Adipose tissue (tissue), 3 donors: Measurements from ENCODE around the gene PUS7L. TPM values are rescaled to one million over a fixed set of nuclear protein-coding genes. Genes with fewer than 3 reads are reported as not detected.
"Not testable (repeated sequence)": the region's sequence is repeated elsewhere in the genome, so short reads cannot be mapped to it uniquely, and the experiment has no call there.

Experiments
- H3K27ac ChIP-seq: one replicate; pipeline ENCODE4 v1.5.1; 2013; ENCODE audit warnings: low read depth, low read length
- WGBS, 3 donors: extraction: QIAGEN DNeasy Blood & Tissue Kit; methylation state at CpG; one replicate each; pipeline ENCODE4 v1.1.7; 2013; 5-methylcytosine and 5-hydroxymethylcytosine counted together
- polyA plus RNA-seq, 3 donors: library from polyadenylated mRNA; stranded (reverse); fragments of 200-250 nt; gene quantifications; one replicate each; pipeline ENCODE4 v1.2.3, GENCODE V29; 2013
- donor health status: healthy with polysubstance abuse.
- donor health status: Bipolar disorder and iron deficiency.
- donor health status: healthy.

PUS7L gene
- polyA plus RNA-seq, 3 donors: 1.3 to 3.7 (median 1.3) TPM

GRCh38 chr12:43754015-43754414 lies 4.6 kb downstream of the PUS7L start:
- H3K27ac ChIP-seq: no peak overlapping the region
- WGBS, 3 donors: 93 to 94% (median 93%) methylated on average over 3 of the region's 3 CpGs

GRCh38 chr12:43751360-43751759 lies 7.2 kb downstream of the PUS7L start:
- H3K27ac ChIP-seq: not testable (repeated sequence)
- 93 to 99% (median 97%) methylated on average over 5 of the region's 6 CpGs for WGBS, 3 donors

- H3K27ac ChIP-seq: no peak overlapping the region
- 89 to 91% (median 91%) methylated on average over 3 of the region's 3 CpGs for WGBS, 3 donors
These were observed 7.8 kb downstream of the PUS7L start for GRCh38 chr12:43750814-43751213.

- 87 to 98% (median 96%) methylated on average over 5 of the region's 5 CpGs for WGBS, 3 donors
- no peak overlapping the region for H3K27ac ChIP-seq
These were observed 9.6 kb downstream of the PUS7L start for GRCh38 chr12:43749016-43749415.

GRCh38 chr12:43744826-43745225 lies 13.8 kb downstream of the PUS7L start:
- no peak overlapping the region for H3K27ac ChIP-seq

GRCh38 chr12:43742106-43742505 lies 16.5 kb downstream of the PUS7L start:
- no peak overlapping the region for H3K27ac ChIP-seq

GRCh38 chr12:43740511-43741100 lies 18.0 kb downstream of the PUS7L start:
- H3K27ac ChIP-seq: no peak overlapping the region
- WGBS, 3 donors: 66 to 78% (median 78%) methylated on average over 3 of the region's 3 CpGs

GRCh38 chr12:43737646-43738045 lies 20.9 kb downstream of the PUS7L start:
- WGBS, 3 donors: 73% methylated on average over 2 of the region's 2 CpGs
- no peak overlapping the region for H3K27ac ChIP-seq

GRCh38 chr12:43736927-43737440 lies 21.6 kb downstream of the PUS7L start:
- no peak overlapping the region for H3K27ac ChIP-seq
- WGBS, 3 donors: 89 to 94% (median 92%) methylated on average over 3 of the region's 3 CpGs

GRCh38 chr12:43733687-43734086 lies 24.9 kb downstream of the PUS7L start:
- no peak overlapping the region for H3K27ac ChIP-seq
- WGBS, 3 donors: 88 to 93% (median 93%) methylated on average over 3 of the region's 3 CpGs

- H3K27ac ChIP-seq: no peak overlapping the region
- 70 to 76% (median 75%) methylated on average over 4 of the region's 4 CpGs for WGBS, 3 donors
These were observed 28.3 kb downstream of the PUS7L start for GRCh38 chr12:43730283-43730682.

- WGBS, 3 donors: 48 to 87% (median 86%) methylated on average over 1 of the region's 1 CpG
- no peak overlapping the region for H3K27ac ChIP-seq
These were observed 29.9 kb downstream of the PUS7L start for GRCh38 chr12:43728698-43729097.

GRCh38 chr12:43728117-43728516 lies 30.5 kb downstream of the PUS7L start:
- 46 to 63% (median 56%) methylated on average over 2 of the region's 2 CpGs for WGBS, 3 donors
- H3K27ac ChIP-seq: no peak overlapping the region

GRCh38 chr12:43723134-43723533 lies 35.5 kb downstream of the PUS7L start:
- no peak overlapping the region for H3K27ac ChIP-seq

GRCh38 chr12:43722621-43723020 lies 36.0 kb downstream of the PUS7L start:
- H3K27ac ChIP-seq: no peak overlapping the region

- WGBS, 3 donors: 13 to 52% (median 50%) methylated on average over 2 of the region's 2 CpGs
- H3K27ac ChIP-seq: no peak overlapping the region
These were observed 47.2 kb downstream of the PUS7L start for GRCh38 chr12:43711348-43711747.

- WGBS, 3 donors: 28 to 55% (median 29%) methylated on average over 2 of the region's 2 CpGs
- not testable (repeated sequence) for H3K27ac ChIP-seq
These were observed 54.8 kb downstream of the PUS7L start for GRCh38 chr12:43703772-43704171.

- 65 to 93% (median 65%) methylated on average over 1 of the region's 1 CpG for WGBS, 3 donors
- not testable (repeated sequence) for H3K27ac ChIP-seq
These were observed 57.4 kb downstream of the PUS7L start for GRCh38 chr12:43701194-43701593.

GRCh38 chr12:43696154-43696553 lies 62.4 kb downstream of the PUS7L start:
- H3K27ac ChIP-seq: no peak overlapping the region
- 47 to 77% (median 65%) methylated on average over 3 of the region's 3 CpGs for WGBS, 3 donors

GRCh38 chr12:43694879-43695278 lies 63.7 kb downstream of the PUS7L start:
- WGBS, 3 donors: 45 to 50% (median 49%) methylated on average over 1 of the region's 1 CpG

GRCh38 chr12:43692064-43692463 lies 66.5 kb downstream of the PUS7L start:
- WGBS, 3 donors: 7 to 48% (median 22%) methylated on average over 1 of the region's 1 CpG
- H3K27ac ChIP-seq: no peak overlapping the region

More at GRCh38 chr12:43694879-43695278, 63.7 kb downstream of the PUS7L start:
- H3K27ac ChIP-seq: no peak overlapping the region
